Immature natural killer cell (primary cell): ENCODE results near the gene CST9L. TPM values are rescaled to one million over a fixed set of nuclear protein-coding genes. Genes with fewer than 3 reads are reported as not detected.

Experiments used
- DNase-seq, 3 donors: peaks; one replicate each; pipeline ENCODE4 v3.0.0; 2022; ENCODE audit warnings: mixed read lengths in 1 of 3
- H3K27ac Mint-ChIP-seq, 6 donors: one replicate each; pipeline ENCODE4 v1.8.0; 2020; ENCODE audit warnings: mixed read lengths in 6 of 6, mild to moderate bottlenecking in 5 of 6, inconsistent platforms in 4 of 6, moderate library complexity in 3 of 6
- H3K27me3 Mint-ChIP-seq, 3 donors: one replicate each; pipeline ENCODE4 v1.8.0; 2020 to 2021; ENCODE audit warnings: low read depth in 3 of 3, mild to moderate bottlenecking in 3 of 3, mixed read lengths in 3 of 3, moderate library complexity in 3 of 3, inconsistent platforms in 1 of 3
- H3K36me3 Mint-ChIP-seq, 3 donors: one replicate each; pipeline ENCODE4 v1.8.0; 2020; ENCODE audit warnings: mixed read lengths in 3 of 3, inconsistent platforms in 2 of 3, mild to moderate bottlenecking in 2 of 3
- H3K4me1 Mint-ChIP-seq, 2 donors: one replicate each; pipeline ENCODE4 v1.8.0; 2020; ENCODE audit warnings: inconsistent platforms in 2 of 2, mild to moderate bottlenecking in 2 of 2, mixed read lengths in 2 of 2, moderate library complexity in 1 of 2
- H3K4me3 Mint-ChIP-seq, 5 donors: one replicate each; pipeline ENCODE4 v1.8.0; 2020; ENCODE audit warnings: mild to moderate bottlenecking in 5 of 5, mixed read lengths in 5 of 5, inconsistent platforms in 3 of 5, moderate library complexity in 3 of 5
- H3K9me3 Mint-ChIP-seq, 6 donors: one replicate each; pipeline ENCODE4 v1.8.0; 2020; ENCODE audit warnings: mild to moderate bottlenecking in 6 of 6, mixed read lengths in 6 of 6, inconsistent platforms in 4 of 6, moderate library complexity in 3 of 6
- polyA plus RNA-seq, 3 donors: library from polyadenylated mRNA; unstranded; fragments of 300-500 nt; fragmentation: Illumina TruSeq; gene quantifications; one replicate each; pipeline ENCODE4 v1.2.3, GENCODE V29; 2021

CST9L gene
- polyA plus RNA-seq, 3 donors from 2014 or later: not detected

DNA sequence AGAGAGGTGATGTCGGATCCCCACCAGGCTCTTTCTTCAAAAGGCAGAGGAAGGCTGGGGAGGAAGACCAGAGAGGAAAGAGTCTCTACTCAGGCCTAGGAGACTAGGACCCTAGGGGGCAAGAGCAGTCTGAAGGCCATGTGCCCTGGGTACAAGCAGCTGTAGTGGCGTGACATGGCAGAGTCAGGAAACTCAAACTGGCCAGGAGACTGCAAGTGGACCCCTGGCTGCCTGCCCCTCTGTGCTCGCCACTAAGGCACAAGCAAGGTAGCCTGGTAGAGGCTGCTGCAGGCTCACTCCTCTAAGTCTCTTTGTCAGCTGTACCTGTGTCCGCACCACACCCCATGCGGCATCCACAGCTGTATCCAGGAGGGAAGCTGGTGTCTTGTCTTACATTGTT, 19.9 kb downstream of the CST9L start:
- no peaks in the 10 kb centered on the region for H3K4me1 Mint-ChIP-seq
- no peaks in the 10 kb centered on the region for H3K9me3 Mint-ChIP-seq
- H3K27ac Mint-ChIP-seq: peak overlapping the region in 1 of 6 donors; percentile 12

DNA sequence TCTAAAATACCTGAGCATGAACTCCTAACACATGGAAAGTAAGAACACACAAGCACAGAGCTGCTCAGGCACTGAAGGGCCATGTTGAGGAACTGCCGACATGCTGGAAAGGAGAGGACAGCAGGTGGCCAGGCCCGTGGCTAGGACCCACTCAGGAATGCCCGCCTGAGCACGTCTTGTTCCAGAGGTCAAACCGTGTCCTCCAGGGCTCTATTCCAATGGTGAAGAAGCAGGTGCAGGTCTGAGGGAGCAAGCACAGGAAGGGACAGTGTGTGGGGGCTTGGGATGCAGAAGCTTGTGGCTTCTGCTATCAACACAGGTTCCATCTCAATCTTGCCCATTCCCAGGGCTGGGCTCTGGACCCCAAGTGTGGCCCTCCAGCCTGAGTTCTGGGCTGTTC, 20.7 kb downstream of the CST9L start:
- no peak overlapping the region for H3K4me3 Mint-ChIP-seq
- H3K4me1 Mint-ChIP-seq: no peaks in the 10 kb centered on the region
- no peaks in the 10 kb centered on the region for H3K9me3 Mint-ChIP-seq
- H3K27me3 Mint-ChIP-seq: peaks cover 0 to 7% (median 0%) of the 10 kb centered on the region in 3 donors
- DNase-seq: no peak
- H3K27ac Mint-ChIP-seq: no peak overlapping the region
- peaks cover 0 to 7% (median 0%) of the 10 kb centered on the region in 3 donors for H3K36me3 Mint-ChIP-seq

More for the DNA sequence above, 19.9 kb downstream of the CST9L start:
- Mint-ChIP-seq H3K4me3 (no peak overlapping the region), H3K27me3 (peaks cover 0 to 7% (median 0%) of the 10 kb centered on the region in 3 donors), H3K36me3 (peaks cover 0 to 4% (median 0%) of the 10 kb centered on the region in 3 donors)
- no peak for DNase-seq

DNA sequence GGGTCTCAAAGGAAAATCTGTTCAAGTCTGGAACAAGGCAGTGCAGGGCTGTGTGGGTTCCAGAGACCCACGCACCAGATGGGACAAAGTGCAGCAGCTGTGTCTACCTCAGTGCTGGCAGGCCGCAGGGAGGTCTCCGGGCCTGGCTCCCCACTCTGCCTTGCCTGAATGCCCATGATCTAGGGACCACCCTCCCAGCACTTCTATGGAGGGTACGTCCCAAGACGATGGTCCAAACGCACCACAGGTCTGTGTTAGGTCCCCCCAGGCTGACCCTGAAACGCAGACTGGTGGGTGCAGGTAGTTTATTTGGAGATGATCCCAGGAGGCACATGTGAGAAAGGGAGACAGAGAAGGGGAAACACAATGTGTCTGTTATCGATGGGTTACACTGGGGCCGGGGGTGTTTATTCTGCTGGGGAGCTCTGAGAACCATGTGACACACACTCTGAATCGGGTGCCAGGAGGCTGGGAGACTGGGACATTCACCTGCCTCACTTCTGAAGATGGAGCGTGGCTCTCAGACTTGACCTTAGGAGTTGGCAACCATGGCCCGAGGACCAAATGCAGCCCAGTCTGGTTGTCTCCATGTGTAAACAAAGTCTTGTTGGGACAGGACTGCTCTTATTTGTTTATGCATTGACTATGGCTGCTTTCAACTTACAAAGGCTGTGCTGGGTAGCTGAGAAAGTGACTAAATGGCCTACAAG, 21.7 kb downstream of the CST9L start:
- no peak for DNase-seq
- Mint-ChIP-seq H3K36me3 (peaks cover 0 to 9% (median 0%) of the 10 kb centered on the region in 3 donors), H3K27me3 (peaks cover 0 to 7% (median 1%) of the 10 kb centered on the region in 3 donors), H3K27ac (no peak overlapping the region), H3K9me3 (no peaks in the 10 kb centered on the region), H3K4me3 (no peak overlapping the region), H3K4me1 (no peaks in the 10 kb centered on the region)

DNA sequence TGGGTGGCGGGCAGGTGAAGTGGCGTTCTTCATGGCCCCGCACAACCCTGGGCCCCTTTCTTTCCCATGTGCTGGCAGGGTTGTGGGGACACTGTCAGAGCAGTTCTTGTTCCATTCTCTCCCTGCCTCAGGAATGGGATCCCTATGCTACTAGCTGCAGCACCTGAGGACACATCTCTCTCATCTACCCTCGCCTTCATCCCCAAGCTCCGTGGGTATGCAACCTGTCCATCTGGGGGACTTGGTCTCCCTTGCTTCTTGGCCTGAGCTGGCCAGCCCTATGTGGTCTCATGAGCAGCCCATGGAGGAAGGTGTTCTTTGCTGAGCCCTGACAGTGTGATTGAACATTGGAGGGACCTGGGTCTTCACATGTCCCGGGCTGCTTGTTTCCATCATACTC, 24.2 kb downstream of the CST9L start:
- Mint-ChIP-seq H3K4me1 (no peaks in the 10 kb centered on the region), H3K36me3 (peaks cover 0 to 13% (median 0%) of the 10 kb centered on the region in 3 donors), H3K9me3 (no peaks in the 10 kb centered on the region), H3K27ac (no peak overlapping the region), H3K27me3 (peaks cover 0 to 7% (median 1%) of the 10 kb centered on the region in 3 donors), H3K4me3 (no peak overlapping the region)
- DNase-seq: no peak

DNA sequence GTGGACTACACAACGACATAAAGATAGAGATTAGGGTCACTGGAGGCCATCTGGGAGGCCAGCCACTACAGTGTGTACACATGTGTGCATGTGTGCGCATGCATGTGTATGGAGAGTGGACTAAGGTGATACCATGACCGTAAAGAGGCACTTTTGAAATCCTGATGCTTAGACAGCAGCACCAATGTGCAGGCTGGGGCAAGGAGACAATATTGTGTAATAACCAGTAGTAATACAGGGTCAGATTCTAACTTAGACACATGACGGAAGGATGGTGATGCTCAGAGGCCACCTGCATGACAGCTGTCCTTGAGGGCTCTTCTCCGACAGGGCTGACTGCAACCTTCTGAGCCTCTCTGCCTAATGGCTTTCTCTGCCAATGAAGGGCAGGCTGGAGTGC, 25.5 kb downstream of the CST9L start:
- no peak for DNase-seq
- H3K9me3 Mint-ChIP-seq: no peaks in the 10 kb centered on the region
- no peaks in the 10 kb centered on the region for H3K4me1 Mint-ChIP-seq
- peaks cover 0 to 11% (median 1%) of the 10 kb centered on the region in 3 donors for H3K27me3 Mint-ChIP-seq
- peaks cover 0 to 15% (median 0%) of the 10 kb centered on the region in 3 donors for H3K36me3 Mint-ChIP-seq
- no peak overlapping the region for H3K4me3 Mint-ChIP-seq
- no peak overlapping the region for H3K27ac Mint-ChIP-seq

DNA sequence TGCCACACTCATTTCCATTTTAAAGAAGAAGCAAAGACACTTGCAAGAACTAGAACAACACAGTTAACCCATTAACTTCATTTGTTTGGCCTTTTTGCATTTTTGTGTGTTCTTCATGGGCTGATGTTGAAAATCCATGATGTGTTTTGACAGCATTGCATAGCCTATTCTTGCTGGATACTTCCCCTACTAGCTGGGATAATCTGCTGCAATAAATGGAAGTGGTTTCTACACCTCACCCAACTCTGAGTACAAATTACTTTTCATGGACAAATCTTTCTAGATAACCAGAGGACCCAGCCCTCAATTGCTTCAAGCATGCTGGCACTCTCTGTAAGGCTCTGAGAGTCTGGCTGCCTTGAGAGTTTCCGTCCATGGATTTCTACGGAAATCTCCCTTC, 26.5 kb downstream of the CST9L start:
- Mint-ChIP-seq H3K4me3 (no peak overlapping the region), H3K27me3 (peaks cover 0 to 11% (median 1%) of the 10 kb centered on the region in 3 donors), H3K27ac (no peak overlapping the region), H3K9me3 (no peaks in the 10 kb centered on the region), H3K4me1 (no peaks in the 10 kb centered on the region), H3K36me3 (peaks cover 0 to 15% (median 0%) of the 10 kb centered on the region in 3 donors)
- no peak for DNase-seq

DNA sequence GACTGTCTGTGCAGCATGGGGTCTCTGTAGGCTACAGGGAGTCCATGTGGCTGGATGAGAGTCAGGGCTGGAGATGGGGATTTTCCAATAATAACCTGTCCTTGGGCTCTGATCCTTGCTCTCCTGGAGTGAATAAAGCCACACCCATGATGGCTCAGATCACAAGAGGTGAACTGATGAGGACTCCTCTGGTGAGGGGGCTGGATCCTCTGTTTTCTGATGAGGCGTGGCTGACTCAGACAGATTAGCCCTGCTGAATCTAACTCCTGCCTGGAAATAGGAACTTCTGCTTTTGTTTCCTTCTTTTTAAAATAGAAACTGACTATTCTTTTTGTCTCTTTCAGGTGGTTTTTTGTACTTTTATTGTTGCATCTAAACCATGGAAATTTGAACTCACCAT, 27.0 kb downstream of the CST9L start:
- H3K27me3 Mint-ChIP-seq: peaks cover 0 to 9% (median 1%) of the 10 kb centered on the region in 3 donors
- H3K4me1 Mint-ChIP-seq: no peaks in the 10 kb centered on the region
- H3K9me3 Mint-ChIP-seq: no peaks in the 10 kb centered on the region
- DNase-seq: no peak
- H3K27ac Mint-ChIP-seq: no peak overlapping the region
- peaks cover 0 to 15% (median 0%) of the 10 kb centered on the region in 3 donors for H3K36me3 Mint-ChIP-seq
- no peak overlapping the region for H3K4me3 Mint-ChIP-seq

DNA sequence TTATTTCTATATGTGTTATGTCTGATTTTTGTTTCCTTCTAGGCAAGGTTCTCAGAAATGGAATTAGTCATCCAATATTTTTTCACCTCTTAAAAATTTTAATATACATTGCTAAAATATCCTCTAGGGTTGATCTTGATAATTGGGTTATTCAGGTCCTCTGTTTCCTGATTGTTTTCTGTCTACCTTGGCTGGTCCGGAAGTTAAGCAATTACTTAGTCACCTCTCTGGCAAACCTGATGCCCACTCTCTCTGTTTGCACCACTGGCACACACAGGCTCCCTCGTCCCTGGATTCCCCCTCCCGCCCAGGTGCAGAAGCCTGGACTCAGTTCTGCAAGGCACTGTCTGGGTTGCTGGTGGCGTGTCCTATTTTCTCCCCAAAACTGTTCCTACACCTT, 27.7 kb downstream of the CST9L start:
- no peak overlapping the region for H3K4me3 Mint-ChIP-seq
- H3K4me1 Mint-ChIP-seq: no peaks in the 10 kb centered on the region
- no peaks in the 10 kb centered on the region for H3K9me3 Mint-ChIP-seq
- no peak overlapping the region for H3K27ac Mint-ChIP-seq
- DNase-seq: no peak
- H3K27me3 Mint-ChIP-seq: peaks cover 0 to 9% (median 1%) of the 10 kb centered on the region in 3 donors
- H3K36me3 Mint-ChIP-seq: peaks cover 0 to 14% (median 0%) of the 10 kb centered on the region in 3 donors

DNA sequence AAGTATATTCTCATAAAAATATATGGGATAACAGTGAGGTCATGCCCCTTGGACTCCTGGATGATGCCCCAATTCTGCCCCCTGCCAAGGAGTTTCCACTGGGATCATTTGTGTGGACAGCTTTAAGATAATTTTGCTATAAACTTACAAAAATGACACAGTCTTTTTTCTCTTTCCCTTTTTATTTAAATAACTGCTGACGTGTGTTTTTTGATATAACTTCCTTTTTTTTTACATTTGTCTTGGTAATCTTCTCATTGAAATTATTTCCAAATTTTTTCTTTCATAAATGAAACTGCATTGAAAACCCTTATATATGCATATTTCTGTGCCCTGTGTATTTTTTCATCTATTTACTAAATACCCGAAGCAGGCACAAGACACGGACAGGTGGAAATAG, 31.3 kb downstream of the CST9L start:
- H3K4me3 Mint-ChIP-seq: no peak overlapping the region
- H3K4me1 Mint-ChIP-seq: no peaks in the 10 kb centered on the region
- no peak for DNase-seq
- peaks cover 0 to 4% (median 0%) of the 10 kb centered on the region in 3 donors for H3K27me3 Mint-ChIP-seq
- H3K36me3 Mint-ChIP-seq: peaks cover 0 to 11% (median 0%) of the 10 kb centered on the region in 3 donors
- H3K9me3 Mint-ChIP-seq: no peaks in the 10 kb centered on the region
- H3K27ac Mint-ChIP-seq: no peak overlapping the region

DNA sequence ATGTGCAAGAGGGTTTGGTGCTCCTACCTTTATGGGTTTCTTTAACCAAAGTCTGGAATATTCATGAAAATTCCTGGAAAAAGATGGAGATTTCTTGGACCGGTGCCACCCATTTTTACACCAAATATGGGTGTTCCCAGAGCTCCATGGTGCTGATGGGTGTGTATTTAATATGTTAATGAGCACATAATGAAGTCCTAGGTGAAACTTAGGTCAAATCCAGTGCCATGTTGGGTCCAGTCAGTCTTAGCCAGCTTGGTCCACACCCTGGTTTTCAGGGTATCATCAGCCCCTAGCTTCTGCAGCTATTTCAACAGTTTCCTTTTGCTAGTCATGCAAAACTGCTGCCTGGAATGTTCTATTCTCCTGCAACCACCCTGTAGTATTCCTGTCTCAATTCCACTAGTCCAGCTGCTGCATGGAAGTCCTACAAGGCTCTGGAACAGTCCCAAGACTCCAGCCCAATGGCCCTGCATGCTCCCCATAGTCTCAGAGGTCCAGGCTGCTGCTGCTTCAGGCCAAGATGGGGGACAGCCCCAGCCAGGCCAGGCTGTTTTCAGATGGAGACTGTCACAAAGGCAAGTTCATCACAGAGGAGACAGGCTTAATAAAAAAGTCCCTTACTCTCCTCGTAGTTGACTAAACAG, 31.8 kb downstream of the CST9L start:
- H3K4me3 Mint-ChIP-seq: no peak overlapping the region
- no peaks in the 10 kb centered on the region for H3K9me3 Mint-ChIP-seq
- H3K36me3 Mint-ChIP-seq: peaks cover 0 to 11% (median 0%) of the 10 kb centered on the region in 3 donors
- peaks cover 0 to 4% (median 0%) of the 10 kb centered on the region in 3 donors for H3K27me3 Mint-ChIP-seq
- no peak overlapping the region for H3K27ac Mint-ChIP-seq
- peaks cover 2 to 4% of the 10 kb centered on the region in 2 donors for H3K4me1 Mint-ChIP-seq
- DNase-seq: no peak

DNA sequence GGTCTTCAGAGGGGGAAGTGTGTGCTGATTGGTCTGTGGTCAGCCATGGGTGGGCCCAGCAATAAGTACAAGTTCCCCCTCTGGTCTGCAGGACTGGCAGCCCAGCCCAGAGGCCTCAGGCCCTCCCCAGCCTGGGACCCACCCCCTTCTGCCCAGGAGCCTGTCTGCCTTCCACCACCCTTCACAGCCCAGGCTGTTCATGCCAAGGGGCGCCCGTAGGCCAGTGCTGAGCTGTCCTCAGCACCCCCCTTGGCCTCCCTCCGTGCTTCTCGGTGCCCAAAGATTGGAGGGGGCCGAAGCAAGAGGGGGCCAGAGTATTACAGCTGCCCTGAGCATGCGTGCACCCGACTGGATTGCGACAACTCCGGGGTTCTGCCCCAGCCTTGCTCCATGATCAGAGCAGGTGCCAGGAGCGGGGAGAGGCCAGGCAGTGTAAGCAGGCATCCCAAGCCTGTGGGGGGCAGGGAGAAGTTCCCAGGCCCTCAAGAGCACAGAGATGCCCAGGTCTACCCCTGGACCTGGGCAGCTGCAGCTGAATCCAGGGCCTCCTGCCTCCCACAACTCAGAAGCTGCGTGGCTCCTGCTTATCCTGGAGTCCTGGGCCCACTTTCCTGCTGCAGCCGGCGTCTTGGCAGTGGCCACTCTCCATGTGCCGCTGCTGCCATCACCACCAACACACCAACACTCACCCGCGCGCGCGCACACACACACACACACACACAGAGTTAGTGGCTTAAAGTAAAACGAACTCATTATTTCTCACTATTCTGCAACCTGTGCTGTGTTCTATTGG, 33.3 kb downstream of the CST9L start:
- no peak for DNase-seq
- Mint-ChIP-seq H3K4me1 (peaks cover 14 to 18% of the 10 kb centered on the region in 2 donors), H3K27ac (peak overlapping the region in 1 of 6 donors; percentile 20), H3K4me3 (no peak overlapping the region), H3K27me3 (peaks cover 0 to 4% (median 0%) of the 10 kb centered on the region in 3 donors), H3K9me3 (no peaks in the 10 kb centered on the region), H3K36me3 (peaks cover 0 to 11% (median 0%) of the 10 kb centered on the region in 3 donors)

DNA sequence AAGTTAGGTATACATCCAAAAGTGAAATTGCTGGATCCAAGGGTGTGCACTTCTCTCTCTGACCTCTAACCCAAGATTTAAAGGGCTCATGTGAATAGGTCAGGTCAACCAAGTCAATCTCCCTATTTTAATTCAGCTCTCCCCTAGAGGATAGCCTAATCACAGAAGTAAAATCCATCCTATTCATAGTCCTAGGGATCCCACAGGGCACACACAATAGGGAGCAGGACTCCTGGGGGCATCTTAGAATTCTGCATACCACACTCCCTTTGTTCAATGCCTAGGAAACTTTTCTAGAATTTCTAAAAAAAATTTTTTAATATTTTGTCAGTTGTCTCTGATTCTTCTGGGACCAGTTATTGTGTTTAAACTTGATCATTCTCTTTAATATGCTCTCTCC, 35.1 kb downstream of the CST9L start:
- H3K27ac Mint-ChIP-seq: no peak overlapping the region
- no peak for DNase-seq
- peaks cover 15 to 24% of the 10 kb centered on the region in 2 donors for H3K4me1 Mint-ChIP-seq
- H3K9me3 Mint-ChIP-seq: peaks cover 4 to 16% (median 11%) of the 10 kb centered on the region in 6 donors
- no peak overlapping the region for H3K4me3 Mint-ChIP-seq
- peaks cover 5 to 12% (median 9%) of the 10 kb centered on the region in 3 donors for H3K36me3 Mint-ChIP-seq
- peaks cover 0 to 2% (median 0%) of the 10 kb centered on the region in 3 donors for H3K27me3 Mint-ChIP-seq

DNA sequence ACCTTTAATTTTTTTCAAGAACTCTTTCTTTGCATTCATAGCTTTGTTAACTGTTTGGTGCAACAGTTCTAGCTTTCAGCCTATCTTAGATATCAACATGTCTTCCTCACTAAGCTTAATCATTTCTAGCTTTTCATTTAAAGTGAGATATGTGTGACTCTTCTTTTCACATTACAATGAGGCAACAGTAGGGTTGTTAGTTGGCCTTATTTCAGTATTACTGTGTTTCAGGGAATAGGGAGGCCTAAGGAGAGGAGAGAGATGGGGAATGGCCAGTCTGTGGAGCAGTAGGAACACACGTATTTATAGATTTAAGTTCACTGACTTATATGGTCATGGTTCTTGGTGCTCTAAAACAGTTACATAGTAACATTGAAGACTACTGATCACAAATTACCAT, 35.8 kb downstream of the CST9L start:
- no peak overlapping the region for H3K4me3 Mint-ChIP-seq
- peaks cover 5 to 14% (median 12%) of the 10 kb centered on the region in 3 donors for H3K36me3 Mint-ChIP-seq
- peak overlapping the region in 1 of 6 donors; percentile 63 for H3K27ac Mint-ChIP-seq
- no peak for DNase-seq
- H3K9me3 Mint-ChIP-seq: peaks cover 6 to 18% (median 13%) of the 10 kb centered on the region in 6 donors
- peaks cover 15 to 24% of the 10 kb centered on the region in 2 donors for H3K4me1 Mint-ChIP-seq
- peaks cover 0 to 2% (median 0%) of the 10 kb centered on the region in 3 donors for H3K27me3 Mint-ChIP-seq
